HG02588 (cell line): Measurements from ENCODE around the gene PGRMC1.
"Not testable (repeated sequence)": the region's sequence is repeated elsewhere in the genome, so short reads cannot be mapped to it uniquely, and the experiment has no call there.

Experiments
- ATAC-seq: cut with Tn5 transposase; IDR thresholded peaks from one replicate; pipeline ENCODE4 v1.9.1; 2021; ENCODE audit warnings: mild to moderate bottlenecking, moderate library complexity; ENCODE audit not compliant: unreplicated experiment

Gene PGRMC1

DNA sequence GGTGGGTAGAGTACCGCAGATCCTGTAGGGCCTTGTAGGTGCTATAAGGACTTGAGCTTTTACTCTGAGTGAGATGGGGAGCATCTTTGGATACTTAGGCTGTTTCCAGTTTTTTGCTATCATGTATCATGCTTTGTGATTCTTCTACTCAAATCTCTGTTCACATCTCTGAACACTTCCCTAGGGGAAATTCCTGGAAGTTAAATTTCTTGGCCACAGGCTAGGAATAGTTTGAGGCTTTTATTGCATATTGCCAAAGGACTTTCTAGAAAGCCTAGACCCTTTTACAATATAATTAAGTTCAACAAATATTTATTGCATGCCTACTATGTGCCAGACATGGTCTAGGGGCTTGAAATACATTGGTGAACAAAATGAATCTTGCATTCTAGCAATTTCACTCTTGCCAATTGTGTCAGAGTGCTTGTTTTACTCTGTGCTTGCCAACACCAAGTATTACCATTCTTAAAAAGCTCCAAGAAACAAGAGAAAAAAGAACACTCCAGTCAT is 4.1 kb upstream of the PGRMC1 start:
- ATAC-seq: no peak

DNA sequence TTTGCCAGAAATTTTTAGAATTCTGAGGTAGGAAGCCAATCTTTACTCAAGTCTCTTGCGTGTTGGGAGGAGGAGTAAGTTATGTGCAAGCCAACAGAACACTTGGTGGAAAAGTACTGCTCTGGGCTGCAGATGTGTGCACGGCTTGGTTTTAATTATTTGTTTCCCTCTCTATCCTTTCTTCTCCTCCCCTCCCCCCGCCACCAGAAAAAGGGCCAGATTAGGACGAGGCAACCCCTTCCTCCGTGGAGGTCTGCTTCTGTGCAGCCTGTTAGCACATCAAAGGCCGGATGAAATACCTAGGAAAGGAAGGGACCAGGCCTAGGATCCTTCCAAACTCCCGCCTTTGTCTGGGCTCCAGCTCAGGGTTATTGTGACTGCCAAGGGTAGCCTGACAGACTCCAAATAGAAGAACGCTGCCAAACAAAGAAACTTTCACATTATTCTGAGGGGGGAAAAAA is 1.0 kb upstream of the PGRMC1 start:
- ATAC-seq: no peak

- ATAC-seq: peak; percentile 27
These were observed 807 bp downstream of the PGRMC1 start for GRCh38 chrX:119236623-119237561.

GRCh38 chrX:119237562-119237942 is 1.5 kb downstream of the PGRMC1 start:
- ATAC-seq: no peak

DNA sequence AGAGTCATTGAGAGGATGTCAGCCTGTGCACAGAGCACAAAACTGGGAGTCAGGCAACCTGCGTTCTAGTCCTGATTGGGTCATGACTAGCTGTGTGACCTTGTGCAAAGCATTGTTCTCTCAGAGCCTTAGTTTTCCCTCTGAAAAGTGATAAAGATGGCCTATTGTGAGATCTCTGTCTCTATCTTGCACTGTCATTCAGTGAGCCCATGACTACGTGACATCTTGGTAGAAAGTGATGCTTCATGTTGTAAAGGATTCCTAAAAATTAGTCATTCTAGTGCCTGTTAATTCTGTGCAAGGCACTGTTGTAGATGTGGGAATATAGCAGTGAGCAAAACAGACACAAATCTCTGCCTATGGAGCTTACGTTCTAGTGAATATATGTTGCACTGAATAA is 2.5 kb downstream of the PGRMC1 start:
- no peak for ATAC-seq

DNA sequence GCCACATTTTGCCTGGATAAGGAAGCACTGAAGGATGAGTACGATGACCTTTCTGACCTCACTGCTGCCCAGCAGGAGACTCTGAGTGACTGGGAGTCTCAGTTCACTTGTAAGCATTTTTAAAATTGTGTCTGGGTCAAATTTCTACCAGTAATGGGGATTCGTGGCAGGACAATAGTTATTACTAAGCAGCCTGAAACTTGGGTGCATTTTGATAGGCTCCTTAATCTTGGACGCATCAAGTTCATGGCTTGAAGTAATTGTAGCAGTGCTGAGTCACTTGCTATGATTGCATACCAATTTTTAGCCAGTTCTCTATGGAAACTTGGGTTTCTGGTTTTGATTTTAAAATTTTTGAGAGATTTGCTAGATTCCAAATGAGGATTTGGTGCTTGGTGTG is 4.3 kb downstream of the PGRMC1 start:
- no peak for ATAC-seq

GRCh38 chrX:119247702-119248101 is 11.6 kb downstream of the PGRMC1 start:
- no peak for ATAC-seq

GRCh38 chrX:119249891-119250290 is 13.8 kb downstream of the PGRMC1 start:
- no peak for ATAC-seq

DNA sequence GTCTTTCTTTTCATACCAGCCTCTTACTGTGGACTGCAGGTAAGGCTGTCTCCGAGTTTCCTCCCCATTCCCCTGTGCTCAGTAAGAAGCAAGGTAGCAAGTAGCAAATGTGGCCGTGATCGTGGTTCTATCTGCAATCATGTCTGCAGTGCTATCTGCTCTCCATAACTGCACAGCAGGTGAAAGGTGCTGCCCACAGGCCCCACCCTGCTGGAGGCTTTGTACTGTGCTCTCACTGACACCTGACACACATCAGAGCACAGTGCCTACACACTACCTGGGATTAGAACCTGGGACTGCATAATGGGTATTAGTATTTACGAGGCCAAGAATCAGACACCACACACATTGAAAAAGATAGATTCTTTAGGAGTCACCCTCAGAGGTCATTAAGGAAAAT is 15.3 kb downstream of the PGRMC1 start:
- ATAC-seq: no peak

DNA sequence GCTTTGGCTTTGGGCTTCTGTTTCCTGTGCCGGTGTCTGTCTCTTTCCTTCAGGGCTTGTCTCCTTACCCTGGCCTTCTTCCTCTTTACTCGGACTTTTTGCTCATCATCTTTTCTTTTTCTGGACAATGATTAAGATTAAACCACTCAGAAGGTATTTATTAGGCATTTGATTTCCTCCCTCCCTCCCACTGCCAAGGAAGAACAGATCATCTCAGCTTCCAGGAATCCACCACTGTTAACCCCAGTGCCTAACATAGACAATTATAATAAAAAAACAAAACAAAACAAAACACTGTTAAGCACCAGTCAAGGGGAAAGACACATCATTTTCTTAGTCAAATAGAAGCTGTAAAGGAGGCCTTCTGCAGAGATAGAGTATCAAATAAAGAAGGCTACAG is 16.6 kb downstream of the PGRMC1 start:
- no peak for ATAC-seq

DNA sequence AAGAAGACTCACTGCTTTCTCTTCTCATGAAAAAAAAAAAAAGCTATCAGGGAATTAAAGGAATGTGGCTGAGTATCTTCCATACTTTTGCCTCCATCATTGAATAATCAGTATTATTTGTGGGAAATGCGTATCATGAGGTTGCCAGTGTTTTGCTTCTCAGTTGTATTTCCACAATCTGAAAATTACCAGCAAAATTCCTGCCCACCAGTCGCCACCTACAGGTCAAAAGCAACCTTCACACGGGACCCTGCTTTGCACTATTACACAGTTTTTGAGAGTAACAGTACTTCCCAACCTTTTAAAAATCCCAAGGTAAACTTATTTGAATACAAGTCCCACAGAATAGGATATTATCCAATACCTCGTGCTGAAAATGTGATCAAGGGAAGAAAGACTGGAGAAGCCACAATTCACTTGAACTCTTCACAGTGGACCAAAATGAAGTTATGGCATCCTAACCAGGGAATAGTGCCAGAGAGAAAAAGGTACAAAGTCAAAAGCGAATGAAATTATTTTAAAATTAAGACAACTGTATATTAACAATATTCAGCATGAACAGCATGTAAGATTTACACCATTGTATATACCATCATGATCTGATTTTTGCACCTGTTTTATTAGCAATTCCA is 30.4 kb downstream of the PGRMC1 start:
- no peak for ATAC-seq

GRCh38 chrX:119267115-119267514 is 31.0 kb downstream of the PGRMC1 start:
- ATAC-seq: not testable (repeated sequence)

- ATAC-seq: no peak
These were observed 36.9 kb downstream of the PGRMC1 start for GRCh38 chrX:119272882-119273419.

GRCh38 chrX:119273420-119274192 is 37.5 kb downstream of the PGRMC1 start:
- ATAC-seq: no peak

DNA sequence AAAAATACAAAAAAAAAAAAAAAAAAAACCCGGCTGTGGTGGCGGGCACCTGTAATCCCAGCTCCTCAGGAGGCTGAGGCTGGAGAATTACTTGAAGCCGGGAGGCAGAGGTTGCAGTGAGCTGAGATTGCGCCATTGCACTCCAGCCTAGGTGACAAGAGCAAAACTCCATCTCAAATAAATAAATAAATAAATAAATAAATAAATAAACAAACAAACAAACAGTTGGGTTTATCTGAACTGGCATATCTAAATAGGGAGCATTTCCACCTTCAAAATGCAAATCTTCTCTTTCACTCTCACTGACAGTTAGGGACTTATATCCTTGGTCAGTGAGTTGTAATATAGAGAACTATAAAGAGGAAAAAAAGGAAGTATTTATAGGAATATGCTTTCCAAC is 46.3 kb downstream of the PGRMC1 start:
- not testable (repeated sequence) for ATAC-seq

- no peak for ATAC-seq
These were observed 52.9 kb downstream of the PGRMC1 start for GRCh38 chrX:119288890-119289393.

- no peak for ATAC-seq
These were observed 54.4 kb downstream of the PGRMC1 start for GRCh38 chrX:119290476-119290875.

DNA sequence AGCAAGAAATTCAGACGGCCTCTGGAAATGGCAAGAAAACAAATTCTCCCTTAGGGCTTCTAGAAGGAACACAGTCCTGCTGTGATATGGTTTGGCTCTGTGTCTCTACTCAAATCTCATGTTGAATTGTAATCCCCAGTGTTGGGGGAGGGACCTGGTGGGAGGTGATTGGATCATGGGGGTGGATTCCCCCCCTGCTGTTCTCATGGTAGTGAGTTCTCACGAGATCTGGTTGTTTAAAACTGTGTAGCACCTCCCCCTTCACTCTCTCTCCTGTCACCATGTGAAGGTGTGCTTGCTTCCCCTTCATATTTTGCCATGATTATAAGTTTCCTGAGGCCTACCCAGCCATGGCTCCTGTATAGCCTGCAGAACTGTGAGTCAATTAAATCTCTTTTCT is 55.2 kb downstream of the PGRMC1 start:
- ATAC-seq: not testable (repeated sequence)

DNA sequence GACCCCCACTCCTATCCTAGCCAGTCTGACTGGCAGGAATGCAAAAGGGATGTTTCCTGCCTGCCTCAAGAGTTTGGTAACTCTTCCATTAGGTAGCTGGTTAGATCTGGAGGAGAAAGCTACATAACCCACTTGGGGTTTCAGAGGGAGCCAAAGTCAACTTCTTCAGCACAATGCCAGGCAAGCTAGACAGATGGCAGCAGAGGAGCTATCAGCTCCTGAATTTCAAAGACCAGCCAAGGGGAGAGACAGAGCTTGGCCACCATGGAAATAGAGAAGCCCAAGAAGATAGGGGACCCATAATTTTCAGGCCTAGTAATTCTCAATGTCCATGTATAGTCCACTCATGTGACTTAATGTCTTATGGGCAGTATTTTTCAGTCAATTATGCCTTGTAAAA is 56.4 kb downstream of the PGRMC1 start:
- no peak for ATAC-seq
